NCI-H2196 treated with DMSO at 0.1 percent for 48 hours (cell line): Measurements from ENCODE around the gene FGGY.
"Not testable (repeated sequence)": the region's sequence is repeated elsewhere in the genome, so short reads cannot be mapped to it uniquely, and the experiment has no call there.

Experiments used
- DNase-seq: peaks from one replicate; lab custom pipeline; 2025; ENCODE audit not compliant: unreplicated experiment; lab: John Stamatoyannopoulos, UW

FGGY gene

DNA sequence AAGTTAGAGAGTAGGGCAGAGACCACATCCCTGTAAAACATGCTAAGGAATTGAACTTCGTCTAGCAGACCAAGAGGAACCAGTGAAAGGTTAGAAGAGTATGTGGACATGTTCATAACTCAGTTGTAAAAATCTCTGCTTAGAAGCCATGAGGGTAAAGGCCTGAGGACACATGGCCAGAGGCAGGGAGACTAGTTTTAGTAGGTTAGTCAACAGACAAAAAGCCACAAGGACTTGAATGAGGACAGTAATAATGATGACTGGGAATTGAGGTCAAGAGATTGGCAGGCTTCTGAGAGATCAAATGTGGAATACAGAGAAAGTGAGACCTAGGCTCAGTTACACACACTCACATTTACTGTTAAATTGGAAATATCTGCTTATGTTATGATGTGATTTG is 312.4 kb downstream of the FGGY start:
- DNase-seq = no peak

DNA sequence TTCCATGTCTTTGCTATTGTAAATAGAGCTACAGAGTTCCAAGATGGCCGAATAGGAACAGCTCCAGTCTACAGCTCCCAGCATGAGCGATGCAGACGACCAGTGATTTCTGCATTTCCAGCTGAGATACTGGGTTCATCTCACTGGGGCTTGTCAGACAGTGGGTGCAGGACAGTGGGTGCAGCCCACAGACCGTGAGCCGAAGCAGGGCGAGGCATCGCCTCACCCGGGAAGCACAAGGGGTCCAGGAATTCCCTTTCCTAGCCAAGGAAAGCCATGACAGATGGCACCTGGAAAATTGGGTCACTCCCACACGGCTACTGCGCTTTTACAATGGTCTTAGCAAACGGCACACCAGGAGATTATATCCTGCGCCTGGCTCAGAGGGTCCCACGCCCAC is 313.6 kb downstream of the FGGY start:
- not testable (repeated sequence) for DNase-seq

DNA sequence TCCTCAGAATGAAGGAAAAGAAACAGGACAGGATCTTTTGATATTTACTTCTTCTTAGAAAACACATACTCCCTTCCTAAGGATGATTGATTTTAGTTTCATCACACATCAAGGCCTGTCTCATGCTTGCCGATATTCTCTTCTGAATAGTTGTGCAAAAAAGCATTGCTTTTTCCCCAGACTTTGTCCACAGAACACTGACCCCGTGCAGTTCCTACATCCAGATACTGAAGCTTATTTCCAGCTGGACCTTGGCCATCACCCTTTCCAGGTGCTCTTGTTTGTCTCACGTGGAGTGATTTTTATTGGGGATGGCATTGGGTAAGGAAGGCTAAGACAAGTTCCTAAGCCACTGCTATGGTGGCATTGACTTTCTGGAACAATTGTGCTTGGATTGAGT is 320.5 kb downstream of the FGGY start:
- DNase-seq = no peak

DNA sequence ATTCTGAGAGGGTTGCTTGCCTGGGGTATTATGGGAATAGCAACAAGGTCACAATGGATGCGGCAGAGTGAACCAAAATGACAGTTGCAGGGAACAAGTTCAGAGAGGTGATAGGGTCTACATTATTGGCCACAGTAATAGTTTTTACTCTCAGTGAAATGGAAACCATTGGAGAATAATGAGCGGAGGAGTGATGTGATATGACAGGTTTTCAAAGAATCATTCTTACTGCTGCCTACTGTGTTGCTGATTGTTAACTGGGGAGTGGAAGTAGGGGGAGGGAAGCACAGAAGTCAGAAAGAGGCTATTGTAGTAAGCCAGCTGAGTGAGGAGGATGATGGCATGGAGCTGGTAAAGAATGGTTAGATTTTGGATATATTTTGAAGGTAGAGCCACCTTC is 322.7 kb downstream of the FGGY start:
- no peak for DNase-seq

DNA sequence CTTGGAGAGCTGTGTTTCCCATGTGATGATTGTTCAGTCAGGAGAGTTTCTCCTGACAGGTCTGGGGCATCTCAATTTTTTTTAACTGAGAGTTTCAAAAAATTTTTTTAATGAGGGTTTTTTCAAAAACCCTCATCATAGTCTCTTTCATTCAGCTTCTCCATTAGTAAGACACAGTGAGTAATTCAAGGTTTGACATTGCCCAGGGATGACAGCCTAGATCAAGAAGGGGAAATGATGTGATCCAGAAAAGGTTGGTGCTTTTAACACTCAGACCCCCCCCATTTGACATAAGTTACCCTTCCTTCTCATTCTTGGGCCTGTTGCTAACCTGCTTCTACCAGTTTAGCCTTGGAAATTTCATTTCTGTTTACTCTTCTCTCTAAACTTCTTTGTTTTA is 328.5 kb downstream of the FGGY start:
- no peak for DNase-seq

DNA sequence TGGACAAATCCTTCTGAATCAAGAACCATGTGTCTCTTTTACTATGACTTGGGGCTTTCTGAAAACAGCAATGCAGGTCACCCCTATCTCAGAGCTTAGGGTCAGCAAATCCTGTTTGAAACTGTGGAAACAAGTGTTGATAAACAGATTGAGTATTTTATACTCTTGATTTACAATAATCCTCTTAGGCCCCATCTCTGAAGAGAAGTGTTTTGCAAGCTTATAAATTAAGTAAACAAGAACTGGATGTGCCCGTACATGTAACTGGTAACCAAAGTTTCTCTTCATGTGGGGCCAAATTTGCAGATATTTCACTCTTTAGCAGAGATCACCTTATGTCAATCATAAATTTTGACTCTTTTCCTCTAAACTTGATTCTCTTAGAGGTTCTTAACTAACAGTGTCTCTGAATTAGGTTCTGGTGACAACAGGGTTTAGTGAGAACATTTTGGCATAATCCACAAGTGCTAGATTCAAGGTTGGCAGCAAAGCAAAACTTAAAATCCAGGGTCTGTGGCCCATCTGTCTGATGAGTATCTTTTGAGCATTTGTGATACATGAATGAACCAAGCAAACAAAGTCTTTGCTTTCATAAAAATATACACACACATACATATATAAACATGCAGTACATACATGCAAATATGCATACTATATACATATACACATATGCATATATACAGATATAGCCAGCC is 334.8 kb downstream of the FGGY start:
- no peak for DNase-seq

DNA sequence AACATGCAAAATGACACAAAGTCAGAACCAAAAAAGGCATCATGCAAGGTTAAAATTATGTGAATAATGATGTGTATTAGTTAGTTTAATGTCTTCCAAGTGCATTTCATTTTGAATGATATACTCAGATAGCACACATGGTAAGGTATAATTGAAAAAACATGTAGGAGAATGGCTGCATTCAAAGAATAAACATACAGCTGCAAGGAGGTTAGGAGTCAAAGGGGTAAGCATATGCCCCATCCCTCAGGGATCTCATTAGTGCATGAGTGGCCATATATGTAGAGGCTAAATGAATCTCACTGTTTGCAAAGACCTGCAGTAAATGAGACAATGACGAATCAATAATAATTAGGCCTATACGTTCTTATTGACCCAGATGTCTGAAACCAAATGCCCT is 338.2 kb downstream of the FGGY start:
- no peak for DNase-seq

DNA sequence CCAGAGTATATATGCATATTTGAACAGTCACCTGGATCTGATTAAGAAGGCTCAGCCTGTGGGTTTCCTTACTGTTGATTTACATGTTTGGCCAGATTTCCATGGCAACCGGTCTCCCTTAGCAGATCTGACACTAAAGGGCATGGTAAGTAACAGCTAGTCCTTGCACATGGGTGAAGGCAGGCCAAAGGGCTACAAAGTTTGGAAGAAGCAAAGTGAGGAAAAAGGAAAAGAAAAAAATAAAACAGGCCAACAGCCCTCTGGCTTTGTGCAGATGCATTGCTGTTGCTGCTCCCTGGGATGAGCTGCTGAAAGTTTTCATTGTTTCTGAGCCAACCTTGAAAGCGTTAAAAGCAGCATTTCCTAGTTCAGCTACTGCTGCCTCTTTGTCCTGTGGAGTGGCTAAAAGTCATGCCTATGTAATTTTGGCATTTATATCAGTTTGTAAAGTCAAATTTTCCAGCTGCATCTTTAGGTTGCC is 341.4 kb downstream of the FGGY start:
- DNase-seq = no peak

DNA sequence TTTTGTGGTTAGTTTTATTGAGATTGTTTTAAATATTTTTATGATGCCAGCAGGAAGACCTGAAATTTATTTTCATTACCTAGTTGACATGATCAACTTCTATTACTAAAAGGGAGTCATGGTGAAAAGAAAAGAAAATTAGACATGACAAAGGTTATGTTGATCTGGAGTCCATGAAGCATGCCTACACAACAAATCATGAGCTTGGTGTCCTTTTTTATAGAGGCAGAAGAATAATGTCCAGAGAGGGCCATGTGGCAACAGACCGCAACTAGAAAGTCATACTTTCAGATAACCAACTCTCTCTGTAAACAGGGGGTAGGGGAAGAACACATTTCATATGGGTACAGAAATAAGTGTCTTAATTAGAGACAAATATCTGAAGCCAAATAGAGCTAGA is 342.4 kb downstream of the FGGY start:
- no peak for DNase-seq

DNA sequence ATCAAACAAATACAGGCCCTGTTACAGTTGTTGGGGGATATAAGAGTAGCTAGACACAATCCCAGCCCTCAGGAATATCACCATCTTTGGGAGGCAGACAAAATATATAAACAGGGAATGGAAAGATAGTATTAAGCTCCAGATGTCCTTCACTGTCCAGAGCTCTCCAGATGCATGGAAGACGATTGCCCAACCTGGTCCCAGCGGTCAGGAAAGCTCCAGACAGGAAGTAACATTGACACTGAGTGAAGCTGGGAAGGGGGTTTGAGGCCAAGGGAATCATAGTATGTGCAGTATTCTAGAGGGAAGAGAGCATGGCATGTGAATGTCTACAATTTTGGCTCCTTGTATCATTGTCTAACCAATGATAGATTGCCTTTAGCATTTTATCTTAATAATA is 344.0 kb downstream of the FGGY start:
- DNase-seq = no peak

DNA sequence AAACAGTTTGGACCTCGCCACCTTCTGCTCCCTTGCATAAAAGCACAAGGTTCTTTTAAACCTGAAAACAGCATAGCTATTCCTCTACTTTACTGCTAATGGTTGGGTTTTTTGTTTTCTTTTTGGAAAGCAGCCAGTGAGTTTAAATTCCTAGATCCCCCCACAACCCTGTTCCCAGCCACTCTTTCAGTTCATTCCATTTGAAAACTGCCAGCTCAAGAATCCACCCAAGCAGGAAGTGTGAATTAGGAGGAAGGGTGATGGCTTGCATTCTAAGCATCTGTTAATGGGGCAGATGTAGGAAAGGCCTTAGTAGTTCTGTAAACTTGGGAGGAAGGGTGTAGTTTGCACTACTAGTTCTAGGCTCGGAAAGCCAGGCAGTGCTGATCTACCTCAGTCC is 344.9 kb downstream of the FGGY start:
- DNase-seq = no peak

DNA sequence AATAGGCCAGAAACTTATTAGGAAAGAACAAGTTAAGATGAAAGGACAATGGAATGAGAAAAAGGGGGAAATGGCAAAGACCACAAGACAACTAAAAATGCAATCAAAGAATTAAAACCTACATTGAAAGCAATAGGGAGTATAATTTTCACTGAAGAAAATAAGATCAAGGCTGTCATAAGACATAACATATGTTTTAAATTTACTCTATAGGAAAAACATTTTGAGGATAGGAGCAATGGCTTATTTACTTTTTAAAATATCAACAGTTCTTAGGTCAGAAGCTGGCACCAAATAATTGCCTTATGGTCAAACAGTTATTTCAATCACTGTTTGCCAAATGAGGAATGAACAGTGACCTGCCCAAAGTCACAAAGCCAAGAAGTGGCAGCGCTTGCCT is 346.6 kb downstream of the FGGY start:
- no peak for DNase-seq

DNA sequence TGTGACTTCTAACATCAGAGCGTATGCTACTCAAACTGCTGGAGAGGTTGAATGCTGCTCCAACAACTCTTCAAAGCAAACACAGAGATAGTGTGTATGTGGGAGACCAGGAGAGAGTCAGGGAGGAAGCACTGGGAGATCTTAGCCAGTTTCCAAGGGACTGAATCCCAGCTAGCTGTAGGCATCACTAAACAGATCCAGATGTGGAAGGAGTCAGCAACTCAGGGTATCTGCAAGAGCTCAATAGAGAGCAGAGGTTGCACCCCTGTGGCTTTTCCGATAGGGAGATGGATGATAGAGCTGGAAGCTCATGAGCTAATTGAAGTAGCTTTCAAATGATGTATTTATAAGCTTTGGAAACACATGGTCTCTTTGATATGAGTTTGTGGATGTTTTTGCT is 349.0 kb downstream of the FGGY start:
- DNase-seq = no peak

DNA sequence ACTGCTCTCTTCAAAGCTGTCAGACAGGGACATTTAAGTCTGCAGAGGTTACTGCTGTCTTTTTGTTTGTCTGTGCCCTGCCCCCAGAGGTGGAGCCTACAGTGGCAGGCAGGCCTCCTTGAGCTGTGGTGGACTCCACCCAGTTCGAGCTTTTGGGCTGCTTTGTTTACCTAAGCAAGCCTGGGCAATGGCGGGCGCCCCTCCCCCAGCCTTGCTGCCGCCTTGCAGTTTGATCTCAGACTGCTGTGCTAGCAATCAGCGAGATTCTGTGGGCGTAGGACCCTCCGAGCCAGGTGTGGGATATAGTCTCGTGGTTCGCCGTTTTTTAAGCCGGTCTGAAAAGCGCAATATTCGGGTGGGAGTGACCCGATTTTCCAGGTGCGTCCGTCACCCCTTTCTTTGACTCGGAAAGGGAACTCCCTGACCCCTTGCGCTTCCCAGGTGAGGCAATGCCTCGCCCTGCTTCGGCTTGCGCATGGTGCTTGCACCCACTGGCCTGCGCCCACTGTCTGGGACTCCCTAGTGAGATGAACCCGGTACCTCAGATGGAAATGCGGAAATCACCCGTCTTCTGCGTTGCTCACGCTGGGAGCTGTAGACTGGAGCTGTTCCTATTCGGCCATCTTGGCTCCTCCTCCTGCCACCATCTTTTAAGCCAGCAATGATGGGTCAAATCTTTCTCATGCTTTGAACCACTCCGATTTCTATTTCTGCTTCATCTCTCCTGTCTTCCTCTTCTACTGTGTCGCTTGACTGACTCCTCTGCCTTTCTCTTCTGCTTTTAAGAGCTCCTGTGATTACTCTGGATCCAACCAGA is 356.5 kb downstream of the FGGY start:
- not testable (repeated sequence) for DNase-seq

DNA sequence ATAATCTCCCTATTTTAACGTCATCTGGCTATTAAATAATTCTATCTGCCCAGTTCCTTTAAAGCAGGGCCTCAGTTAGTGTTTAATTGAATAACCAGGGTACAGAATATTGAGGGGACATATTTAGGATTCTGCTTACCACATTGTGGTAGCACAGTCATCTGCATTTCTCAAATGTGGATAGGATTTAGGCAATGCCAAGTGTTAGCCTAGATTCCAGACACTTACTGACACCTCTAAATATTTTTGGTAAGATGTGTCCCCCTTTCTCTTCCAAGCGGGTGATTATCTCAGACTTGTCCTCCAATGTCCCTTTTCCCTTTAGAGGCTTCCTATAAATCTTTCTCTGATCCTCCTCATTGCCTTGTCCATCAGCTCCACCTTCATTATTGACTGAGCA is 357.1 kb downstream of the FGGY start:
- no peak for DNase-seq

DNA sequence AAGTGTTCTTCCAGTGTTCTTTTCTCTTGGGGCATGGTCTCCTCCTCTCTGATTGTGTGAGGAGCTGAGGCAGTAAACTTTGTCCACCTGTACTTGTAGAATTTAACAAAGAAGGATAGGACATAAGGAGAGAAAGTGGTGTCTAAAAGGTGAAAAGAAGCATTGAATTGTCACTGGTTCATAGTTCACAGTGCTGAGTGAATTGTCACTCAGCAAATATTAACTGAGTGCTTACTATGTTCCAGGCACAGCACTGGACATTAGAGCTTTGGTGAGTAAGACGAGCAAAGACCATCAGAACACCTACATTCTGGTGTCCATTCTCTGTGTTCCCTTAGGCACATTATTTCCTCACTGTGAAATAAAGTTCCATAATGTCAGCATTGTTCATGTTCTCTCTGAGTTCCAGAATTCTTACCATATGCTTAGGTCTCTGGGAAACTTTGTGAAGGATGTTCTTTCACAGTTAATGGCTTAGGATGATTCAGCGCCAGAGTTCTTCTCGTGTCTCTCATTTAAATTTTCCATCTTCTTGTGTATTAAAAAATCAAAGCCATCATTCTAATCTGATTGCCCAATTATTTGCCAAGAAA is 361.1 kb downstream of the FGGY start:
- DNase-seq = no peak

DNA sequence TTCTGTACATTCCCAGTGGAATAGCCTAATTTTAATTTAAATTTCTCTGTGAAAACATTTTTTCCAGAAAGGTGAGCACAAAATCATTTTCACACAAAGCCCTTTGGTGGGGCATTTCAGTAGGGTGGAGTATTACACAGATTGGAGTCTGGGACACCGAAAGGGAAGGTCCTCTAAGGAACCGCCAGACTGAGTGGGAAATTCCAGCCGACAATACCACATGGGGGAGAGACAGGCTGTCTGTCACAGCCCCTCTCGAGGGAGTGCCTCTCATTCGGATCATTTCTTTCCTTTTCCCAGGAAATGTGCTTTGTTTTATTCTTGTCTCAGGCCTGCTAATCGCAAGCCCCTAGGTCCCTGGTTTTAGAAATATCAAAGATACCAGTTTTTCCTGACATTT is 367.3 kb downstream of the FGGY start:
- DNase-seq = no peak

DNA sequence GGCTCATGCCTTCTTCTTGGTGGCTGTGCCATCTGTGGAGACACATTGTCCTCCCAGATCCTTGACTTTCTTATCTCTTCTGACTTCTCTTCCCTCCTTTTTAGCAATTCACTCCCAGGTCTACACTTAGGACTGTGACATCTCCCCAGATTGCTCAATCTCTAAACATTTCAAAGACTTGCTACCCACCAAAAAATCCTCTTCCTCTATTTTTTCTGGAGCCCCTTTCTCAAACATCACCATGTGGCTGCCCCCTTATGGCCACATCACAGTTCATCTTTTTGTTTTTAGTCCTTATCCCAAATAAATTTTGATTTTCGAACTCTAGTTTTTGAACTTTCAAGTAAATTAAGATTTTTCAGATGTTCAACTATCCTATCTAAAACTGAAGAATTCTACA is 369.2 kb downstream of the FGGY start:
- DNase-seq = no peak

DNA sequence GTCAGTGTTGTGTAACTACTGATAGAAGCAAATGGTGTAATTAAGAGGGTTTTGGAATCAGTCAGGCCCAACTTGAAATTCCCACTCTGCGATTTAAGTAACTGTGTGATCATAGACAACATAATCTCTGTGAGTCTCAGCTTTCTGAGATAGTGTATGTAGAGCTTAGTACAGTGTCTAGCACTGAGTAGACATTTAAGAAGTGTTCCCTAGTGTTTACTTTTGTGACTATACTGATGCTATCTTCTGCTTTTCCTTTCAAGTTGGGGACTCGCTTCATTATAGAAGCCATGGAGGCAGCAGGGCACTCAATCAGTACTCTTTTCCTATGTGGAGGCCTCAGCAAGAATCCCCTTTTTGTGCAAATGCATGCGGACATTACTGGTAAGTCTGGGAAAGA is 370.1 kb downstream of the FGGY start:
- DNase-seq = no peak

DNA sequence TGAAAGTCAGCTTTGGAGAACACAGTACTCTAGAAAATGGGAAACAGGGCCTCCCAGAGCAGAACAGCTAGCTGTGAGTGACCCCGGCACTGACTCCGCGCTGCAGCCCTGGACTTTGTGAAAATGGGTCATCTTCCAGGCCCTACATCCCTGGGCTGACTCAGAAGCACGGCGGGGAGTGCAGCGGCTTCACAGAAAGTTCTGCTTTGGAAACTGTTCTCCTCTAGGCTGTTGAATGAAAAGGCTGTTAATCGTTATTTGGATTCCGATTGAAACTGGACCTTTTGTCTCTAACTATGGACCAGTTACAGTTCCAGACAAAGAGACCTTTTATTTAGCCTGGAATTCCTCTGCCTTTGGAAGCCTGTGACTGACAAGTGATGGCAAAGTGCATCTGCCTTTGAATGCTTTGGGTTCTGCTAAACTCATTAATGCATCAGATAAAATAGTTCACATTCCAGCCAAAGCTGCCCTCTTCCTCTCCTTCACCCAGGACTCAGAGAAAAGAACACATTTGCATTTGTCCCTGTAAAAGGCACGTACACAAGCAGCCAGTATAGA is 372.9 kb downstream of the FGGY start:
- DNase-seq = no peak

DNA sequence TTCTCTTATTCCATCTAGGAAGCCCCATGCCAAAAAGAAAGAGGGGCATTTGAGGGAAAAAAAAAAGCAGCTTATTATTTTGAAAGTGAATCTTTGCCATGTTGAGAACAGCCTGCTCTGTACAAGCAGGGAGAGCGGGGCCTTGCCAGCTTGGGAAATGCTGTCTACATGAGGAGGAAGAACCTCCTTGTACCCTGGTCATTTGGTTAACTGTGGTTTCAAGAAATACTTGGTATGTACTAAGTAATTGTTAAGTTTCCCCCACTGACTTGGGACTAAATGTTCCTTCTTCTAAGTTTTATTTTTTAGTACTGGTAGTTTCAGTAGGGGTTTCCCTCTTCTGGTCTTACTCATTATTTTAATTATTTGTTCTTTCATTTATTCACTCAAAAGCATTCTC is 373.8 kb downstream of the FGGY start:
- DNase-seq = no peak
